Heart left ventricle (tissue), 13 donors: ENCODE measurements around the gene GSG1L2.

Source experiments
- POLR2A ChIP-seq, 2 donors: fragments of 450-650 bp; IDR thresholded peaks; one replicate each; pipeline ENCODE4 v1.6.1; 2017; ENCODE audit warnings: antibody characterized with exemption in 2 of 2, mild to moderate bottlenecking in 2 of 2, moderate library complexity in 2 of 2
- TF ChIP-seq, protein P1 (sequence below), 12 donors: fragments of 200-600 bp; sonication (generic) in 4 of 12; IDR thresholded peaks; one replicate each; pipeline versions ENCODE4 v1.5.0 to v1.8.0; 2018 to 2022; ENCODE audit warnings: antibody characterized with exemption in 12 of 12, mild to moderate bottlenecking in 5 of 12
- donor health status: ischemic (EF 13 %, LVEDD 7.1; RV severe dilation, severe dysfunction).
- donor health status: DM: no; HTN: yes; CAD: no.
- donor health status: DM: no; HTN: no; CAD: no.
- donor health status: ischemic (EF 25% LVEDD 6.9; RV normal size, moderate dysfunction).
- donor health status: ischemic (EF 25% LVEDD 5.7; RV mildly dilated, moderate dysfunction).
- donor health status: ischemic (EF 35%, LVEDD 5.7; RV mildly dilated, moderate dysfunction).
- donor health status: nonischemic (EF 11% LVEDD 7.7; RV severe dilation, severe dysfunction).
- donor health status: DM: yes; HTN: yes; CAD: no.
- donor health status: PGD.
- donor health status: ischemic (EF 29% LVEDD 5.4; RV normal size, mild dysfunction).
- donor health status: nonischemic (EF 23%, LVEDD 6.1; RV moderate dilation, normal function).

DNA sequence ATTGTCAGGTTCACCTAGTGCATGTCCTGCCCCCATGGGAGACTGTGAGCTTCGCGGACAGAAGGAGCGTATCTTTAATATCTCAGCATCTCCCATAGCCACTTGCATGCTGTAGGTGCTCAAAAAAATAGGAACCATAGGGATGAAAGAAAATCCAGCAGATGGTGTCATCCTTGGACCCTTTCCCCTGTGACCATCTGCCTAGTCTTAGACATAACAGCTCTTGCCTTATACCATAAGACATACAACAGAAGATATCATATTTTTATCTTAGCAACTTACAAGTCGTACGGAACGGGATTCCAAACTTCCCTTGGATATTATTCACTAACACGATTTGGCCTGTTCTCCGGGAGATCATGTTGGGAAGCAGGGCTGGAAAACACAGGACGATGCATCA, 45.0 kb downstream of the GSG1L2 start:
- TF ChIP-seq, protein P1, sequence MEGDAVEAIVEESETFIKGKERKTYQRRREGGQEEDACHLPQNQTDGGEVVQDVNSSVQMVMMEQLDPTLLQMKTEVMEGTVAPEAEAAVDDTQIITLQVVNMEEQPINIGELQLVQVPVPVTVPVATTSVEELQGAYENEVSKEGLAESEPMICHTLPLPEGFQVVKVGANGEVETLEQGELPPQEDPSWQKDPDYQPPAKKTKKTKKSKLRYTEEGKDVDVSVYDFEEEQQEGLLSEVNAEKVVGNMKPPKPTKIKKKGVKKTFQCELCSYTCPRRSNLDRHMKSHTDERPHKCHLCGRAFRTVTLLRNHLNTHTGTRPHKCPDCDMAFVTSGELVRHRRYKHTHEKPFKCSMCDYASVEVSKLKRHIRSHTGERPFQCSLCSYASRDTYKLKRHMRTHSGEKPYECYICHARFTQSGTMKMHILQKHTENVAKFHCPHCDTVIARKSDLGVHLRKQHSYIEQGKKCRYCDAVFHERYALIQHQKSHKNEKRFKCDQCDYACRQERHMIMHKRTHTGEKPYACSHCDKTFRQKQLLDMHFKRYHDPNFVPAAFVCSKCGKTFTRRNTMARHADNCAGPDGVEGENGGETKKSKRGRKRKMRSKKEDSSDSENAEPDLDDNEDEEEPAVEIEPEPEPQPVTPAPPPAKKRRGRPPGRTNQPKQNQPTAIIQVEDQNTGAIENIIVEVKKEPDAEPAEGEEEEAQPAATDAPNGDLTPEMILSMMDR (IDR thresholded peaks at IDR 0.05), result no peak
- TF ChIP-seq POLR2A (IDR thresholded peaks at IDR 0.05), result no peak
